Choroid plexus epithelial cell (primary cell): ENCODE data around the gene MICALL1.

Experiments
- DNase-seq: peaks from one replicate; pipeline ENCODE4 v3.0.0-alpha.2; 2010; ENCODE audit warnings: low read depth
- H3K4me3 ChIP-seq: 2 replicates; pipeline ENCODE4 v1.5.1; 2011; ENCODE audit warnings: low read depth, mild to moderate bottlenecking, control low read depth, low read length, moderate library complexity
- TF ChIP-seq, protein P1 (sequence below): conservative IDR thresholded peaks from 2 replicates; pipeline ENCODE4 v1.5.1; 2011; ENCODE audit warnings: low read depth, mild to moderate bottlenecking, control low read depth, inconsistent platforms, low read length, moderate library complexity

Gene MICALL1

DNA sequence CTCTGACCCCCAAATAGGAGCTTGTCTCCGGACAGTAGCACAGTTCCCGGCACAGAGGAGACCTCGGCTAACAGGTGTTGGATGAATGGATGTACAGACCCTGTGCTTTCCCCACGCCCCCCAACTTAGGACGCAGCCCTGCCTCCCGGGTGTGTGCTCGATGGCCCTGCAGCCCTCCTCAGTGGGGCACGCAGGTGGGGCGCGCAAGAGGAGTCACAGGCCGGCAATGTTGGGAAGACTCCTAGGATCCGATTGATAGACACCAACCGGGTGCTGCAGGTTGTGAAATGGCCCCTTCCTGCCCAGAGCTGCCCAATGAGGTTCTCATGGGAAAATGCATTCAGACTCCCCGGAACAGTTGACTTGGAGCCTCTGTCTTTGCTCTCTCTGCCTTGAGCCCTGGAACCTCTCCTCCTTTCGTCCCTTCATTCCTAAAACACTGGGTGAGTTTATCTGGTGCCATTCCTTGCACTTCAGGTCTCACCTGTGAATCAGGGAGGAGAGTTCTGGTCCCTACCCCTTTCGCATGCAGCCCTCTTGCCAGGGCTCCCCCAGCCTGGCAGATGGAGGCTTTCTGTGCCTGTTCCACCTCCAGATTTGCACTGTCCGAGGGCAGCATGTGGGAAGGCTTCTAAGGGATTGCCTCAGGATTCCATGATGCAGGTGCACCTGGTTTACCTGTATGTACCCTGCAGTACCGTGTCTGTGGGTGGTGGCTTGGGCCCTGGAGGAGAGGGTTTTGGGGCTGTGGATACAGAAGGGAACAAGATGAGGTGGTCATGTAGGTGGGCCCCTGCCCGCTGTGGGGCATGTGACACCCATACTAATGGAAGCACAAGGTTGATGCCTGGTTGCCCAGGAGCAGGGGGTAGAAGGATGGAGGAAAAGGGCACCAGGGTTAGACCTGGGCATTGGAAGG, 1.2 kb downstream of the MICALL1 start:
- TF ChIP-seq, protein P1, sequence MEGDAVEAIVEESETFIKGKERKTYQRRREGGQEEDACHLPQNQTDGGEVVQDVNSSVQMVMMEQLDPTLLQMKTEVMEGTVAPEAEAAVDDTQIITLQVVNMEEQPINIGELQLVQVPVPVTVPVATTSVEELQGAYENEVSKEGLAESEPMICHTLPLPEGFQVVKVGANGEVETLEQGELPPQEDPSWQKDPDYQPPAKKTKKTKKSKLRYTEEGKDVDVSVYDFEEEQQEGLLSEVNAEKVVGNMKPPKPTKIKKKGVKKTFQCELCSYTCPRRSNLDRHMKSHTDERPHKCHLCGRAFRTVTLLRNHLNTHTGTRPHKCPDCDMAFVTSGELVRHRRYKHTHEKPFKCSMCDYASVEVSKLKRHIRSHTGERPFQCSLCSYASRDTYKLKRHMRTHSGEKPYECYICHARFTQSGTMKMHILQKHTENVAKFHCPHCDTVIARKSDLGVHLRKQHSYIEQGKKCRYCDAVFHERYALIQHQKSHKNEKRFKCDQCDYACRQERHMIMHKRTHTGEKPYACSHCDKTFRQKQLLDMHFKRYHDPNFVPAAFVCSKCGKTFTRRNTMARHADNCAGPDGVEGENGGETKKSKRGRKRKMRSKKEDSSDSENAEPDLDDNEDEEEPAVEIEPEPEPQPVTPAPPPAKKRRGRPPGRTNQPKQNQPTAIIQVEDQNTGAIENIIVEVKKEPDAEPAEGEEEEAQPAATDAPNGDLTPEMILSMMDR, result no peak
- H3K4me3 ChIP-seq, result peak overlapping the region; percentile 68
- peak; percentile 47 for DNase-seq

DNA sequence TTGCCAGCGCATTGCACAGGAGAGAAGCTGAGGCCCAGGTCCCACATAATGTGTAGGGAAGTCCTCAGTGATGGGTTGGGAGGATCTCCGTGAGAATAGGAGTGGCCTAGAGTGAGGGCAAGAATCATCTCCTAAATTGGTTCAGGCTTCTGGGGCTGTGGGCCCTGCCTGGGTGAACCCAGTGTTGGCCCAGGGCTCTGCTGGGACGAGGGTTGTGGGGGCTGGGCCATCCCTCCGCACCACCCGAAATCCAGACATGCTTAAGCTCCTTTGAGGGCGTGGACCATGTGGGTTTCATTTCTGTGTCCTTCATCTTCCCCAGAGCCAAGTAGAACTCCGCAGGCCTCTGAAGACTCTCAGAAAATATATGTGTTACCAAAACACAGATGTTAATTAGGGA, 3.7 kb downstream of the MICALL1 start:
- TF ChIP-seq, protein P1, result no peak
- DNase-seq, result no peak
- no peak overlapping the region for H3K4me3 ChIP-seq

DNA sequence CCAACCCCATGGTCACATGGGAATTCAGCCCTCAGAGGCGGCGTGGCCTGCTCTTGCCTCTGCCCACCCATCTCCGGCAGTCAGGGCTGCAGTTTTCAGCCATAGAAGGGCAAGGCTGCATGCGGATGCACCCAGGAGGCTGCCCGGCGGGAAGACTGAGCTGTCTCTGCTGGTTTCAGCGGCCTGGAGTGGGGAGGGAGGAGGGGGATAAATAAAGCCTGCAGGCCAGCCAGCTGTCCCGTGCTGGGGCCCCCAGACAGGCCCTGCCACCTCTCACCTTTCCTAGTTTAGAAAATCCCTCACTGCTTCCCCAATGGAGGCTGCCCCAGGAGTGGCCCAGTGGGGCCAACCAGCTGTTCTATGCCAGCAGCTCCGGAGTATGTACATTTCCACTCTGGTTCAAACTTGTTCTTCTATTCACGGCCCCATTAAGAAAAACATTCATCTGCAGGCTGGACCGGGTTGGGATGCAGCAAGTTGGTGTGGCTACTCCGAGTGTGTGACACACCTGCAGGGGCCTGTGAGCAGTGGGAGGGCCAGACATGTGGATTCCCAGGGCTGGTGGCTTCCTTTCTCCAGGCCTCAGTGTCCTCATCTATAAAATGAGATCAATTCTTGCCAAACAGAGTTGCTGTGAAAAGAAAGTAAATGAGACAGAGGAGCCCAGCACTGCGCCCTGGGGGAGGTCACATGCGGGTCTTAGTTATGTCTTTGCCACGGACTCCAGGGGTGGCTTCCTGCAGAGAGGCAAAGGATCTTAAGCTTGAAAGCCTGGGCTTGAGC, 5.0 kb downstream of the MICALL1 start:
- TF ChIP-seq, protein P1, result no peak
- DNase-seq, result no peak
- H3K4me3 ChIP-seq, result no peak overlapping the region

DNA sequence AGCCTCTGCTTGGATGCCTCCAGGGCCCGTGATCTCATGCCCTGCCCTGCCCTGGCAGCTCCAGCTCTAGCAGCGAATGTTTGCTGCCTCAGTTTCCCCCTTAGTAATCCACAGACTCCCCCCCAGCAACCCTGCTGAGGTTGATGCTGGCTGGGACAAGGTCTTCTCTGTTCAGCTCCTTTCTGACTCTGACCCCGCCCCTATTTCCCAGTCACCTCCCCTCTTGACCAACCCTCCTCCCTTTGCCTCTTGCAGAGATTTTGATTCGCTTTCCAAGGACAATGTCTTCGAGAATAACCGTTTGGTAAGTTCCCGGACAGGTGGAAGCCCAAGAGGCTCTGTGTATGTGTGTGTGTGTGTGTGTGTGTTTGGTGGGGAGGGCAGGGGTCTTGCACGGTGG, 5.6 kb downstream of the MICALL1 start:
- TF ChIP-seq, protein P1, result no peak
- no peak overlapping the region for H3K4me3 ChIP-seq
- no peak for DNase-seq

DNA sequence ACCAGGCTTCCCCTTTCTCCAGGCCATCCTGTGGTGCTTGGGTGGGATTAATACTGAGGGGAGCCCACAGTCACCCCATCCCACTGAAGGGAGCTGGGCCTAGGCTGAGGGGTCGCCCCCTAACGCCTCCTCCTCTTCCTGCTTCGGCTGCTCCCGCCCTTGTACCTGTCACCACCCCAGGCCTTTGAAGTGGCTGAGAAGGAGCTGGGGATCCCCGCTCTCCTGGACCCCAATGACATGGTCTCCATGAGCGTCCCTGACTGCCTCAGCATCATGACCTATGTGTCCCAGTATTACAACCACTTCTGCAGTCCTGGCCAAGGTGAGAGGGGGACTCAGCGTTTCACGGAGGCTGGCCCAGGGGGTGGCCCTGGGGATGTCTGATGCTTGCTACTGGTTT, 6.1 kb downstream of the MICALL1 start:
- TF ChIP-seq, protein P1, result no peak
- H3K4me3 ChIP-seq, result no peak overlapping the region
- no peak for DNase-seq

DNA sequence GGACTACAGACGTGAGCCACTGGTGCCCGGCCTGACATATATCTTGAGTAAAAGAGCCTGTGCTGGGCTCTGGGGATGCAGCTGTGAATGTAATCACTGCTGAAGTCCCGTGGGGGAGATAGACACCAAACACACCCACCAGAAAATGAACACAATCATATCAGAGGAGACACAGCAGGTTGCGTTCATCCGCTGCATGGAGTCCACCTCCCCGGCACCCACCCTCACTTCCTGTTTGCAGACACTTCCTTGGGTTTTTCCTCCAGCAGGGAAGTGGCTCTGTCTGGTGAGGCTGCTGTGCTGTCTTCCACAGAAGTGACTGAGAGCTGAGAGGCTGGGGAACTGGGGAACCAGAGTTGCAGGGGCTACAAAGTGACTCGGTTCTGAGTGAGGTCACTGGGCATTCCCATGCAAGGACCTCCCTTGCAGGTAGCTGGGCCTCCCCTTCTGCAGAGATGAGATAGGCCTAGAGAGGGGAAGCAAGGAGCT, 7.2 kb downstream of the MICALL1 start:
- H3K4me3 ChIP-seq, result no peak overlapping the region
- no peak for DNase-seq
- TF ChIP-seq, protein P1, result no peak
